HG02798 (cell line): ENCODE results near the gene TSEN54.
"Not testable (repeated sequence)": the region's sequence is repeated elsewhere in the genome, so short reads cannot be mapped to it uniquely, and the experiment has no call there.

Experiments
- ATAC-seq: cut with Tn5 transposase; IDR thresholded peaks from one replicate; pipeline ENCODE4 v1.9.1; 2021; ENCODE audit warnings: mild to moderate bottlenecking; ENCODE audit not compliant: unreplicated experiment, poor library complexity

The TSEN54 gene

DNA sequence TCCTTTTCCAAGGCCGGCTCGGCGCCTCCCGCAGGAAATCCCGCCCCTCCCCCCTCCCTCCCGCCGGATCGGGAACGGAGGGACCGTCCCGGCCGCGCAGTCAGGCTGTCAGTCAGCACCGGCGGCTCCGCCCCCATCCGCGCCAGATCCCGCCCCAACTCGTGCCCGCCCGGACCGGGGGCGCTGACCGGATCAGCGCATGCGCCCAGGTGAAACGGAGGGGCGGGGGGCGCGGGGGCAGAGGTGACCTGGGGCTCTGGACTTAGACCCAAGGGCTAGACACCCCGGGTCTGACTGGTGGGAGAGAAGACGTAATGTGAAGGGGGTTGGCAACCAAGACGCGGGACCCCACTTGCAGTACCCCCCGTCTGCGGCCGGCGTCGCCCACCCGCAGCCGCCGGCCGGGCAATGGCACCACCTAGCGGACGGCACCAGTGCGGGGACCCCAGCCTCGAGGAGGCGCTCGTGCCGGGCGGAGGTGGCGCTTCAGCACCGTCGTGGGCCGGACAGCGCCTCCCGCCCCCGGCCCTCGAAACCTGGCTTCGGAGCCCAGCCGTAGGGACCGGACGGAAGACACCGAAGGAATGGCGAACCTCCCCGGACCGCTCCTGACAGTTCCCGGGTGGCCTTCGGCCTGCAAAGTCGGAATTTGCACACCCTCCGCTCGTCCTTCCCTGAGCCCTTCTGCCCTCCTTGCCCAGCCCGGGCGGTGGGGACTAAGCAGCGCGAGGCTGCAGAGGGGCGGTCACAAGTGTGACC, 653 bp upstream of the TSEN54 start, which contains the start of gene CASKIN2:
TSS of gene CASKIN2 (minus strand) at position 42 of the 759 bp plus-strand sequence. CDS start 1,733 bp downstream, outside the sequence.
- ATAC-seq: peak; percentile 39

DNA sequence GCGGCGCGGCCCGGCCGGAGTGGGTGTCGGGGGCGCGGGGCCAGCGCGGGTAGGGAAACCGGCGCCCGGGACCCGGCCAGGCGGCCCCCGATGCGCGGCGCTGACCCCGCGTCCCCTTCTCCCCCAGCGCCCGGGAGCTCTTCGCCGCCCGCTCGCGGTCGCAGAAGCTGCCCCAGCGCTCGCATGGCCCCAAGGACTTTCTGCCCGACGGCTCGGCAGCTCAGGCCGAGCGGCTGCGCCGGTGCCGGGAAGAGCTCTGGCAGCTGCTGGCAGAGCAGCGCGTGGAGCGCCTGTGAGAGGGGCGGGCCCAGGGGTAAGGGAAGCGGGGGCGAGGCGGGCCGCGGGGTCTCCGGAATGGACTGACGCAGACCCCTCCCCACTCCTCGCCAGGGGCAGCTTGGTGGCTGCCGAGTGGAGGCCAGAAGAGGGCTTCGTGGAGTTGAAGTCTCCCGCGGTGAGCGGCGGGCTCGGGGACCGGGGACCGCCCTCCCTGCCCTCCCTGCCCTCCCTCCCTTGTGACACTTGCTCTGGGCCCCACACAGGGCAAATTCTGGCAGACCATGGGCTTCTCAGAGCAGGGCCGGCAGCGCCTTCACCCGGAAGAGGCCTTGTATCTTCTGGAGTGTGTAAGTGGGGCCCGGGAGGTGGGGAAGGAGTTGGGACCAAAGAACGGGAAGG, 430 bp downstream of the TSEN54 start:
- ATAC-seq: peak; percentile 25

DNA sequence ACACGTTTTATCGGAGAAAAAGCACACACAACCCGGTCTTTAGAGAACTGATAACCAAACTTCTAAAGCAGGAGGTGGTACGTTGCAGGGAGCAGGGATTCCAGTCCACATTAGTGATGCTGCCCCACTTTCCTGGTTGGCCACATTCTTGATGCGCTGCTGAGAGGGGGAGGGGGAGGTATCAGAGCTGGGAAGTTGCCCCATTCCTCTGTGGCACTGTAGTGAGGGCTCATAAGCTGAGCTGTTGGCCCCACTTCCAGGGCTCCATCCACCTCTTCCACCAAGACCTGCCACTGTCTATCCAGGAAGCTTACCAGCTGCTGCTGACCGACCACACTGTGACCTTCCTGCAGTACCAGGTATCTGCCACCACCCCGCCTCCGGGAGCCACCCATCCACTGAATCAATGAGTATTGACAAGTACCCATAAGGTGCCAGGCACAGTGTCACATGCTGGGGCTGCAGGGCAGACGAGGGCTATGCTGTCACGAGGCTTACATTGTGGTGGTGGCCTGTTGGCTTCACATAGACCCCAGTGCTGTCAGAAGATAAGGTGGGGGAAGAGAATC, 1.1 kb downstream of the TSEN54 start:
- ATAC-seq: no peak

DNA sequence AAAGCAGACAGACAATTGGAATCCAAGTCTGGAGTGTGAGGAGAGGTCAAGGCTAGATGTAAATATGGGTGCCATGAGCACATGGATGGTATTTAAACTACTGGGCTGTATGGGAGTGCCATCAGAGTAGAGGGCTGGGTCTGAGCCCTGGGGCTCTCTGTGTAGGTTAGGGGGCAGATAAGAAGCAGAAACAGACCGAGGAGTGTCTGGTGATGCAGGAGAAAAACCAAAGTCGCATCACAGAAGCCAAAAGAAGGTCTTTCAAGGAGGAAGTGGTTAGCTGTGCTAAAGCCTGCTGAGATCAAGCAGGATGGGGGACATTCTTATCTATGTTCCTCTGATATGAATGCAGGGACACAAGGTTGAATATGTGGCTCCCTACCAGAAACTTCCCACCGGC, 1.9 kb downstream of the TSEN54 start:
- no peak for ATAC-seq

DNA sequence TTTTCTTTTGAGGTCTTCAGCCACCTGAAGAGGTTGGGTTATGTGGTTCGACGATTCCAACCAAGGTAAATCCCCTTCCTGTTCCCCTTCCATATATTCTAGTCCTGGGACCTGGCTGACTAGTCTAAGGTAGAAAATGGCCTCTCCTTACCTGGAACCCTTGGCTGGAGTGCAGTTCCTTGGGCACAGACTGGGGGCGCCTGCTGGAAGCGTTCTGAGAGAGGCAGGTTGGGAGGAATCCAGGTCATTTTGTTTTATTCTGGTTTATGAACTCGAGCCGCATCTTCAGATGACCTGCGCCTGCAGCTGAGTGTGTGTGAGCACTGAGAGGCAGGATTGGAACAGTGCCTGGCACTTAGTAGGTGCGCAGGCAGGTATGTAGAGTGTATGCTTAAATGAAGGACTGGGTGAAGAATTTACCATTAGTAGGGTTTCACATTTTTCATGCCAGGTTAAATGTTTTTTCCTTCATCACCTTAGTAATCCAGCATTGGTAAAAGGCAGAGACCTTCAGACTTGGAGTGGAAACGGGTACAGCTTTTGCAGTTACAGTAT, 2.7 kb downstream of the TSEN54 start:
- ATAC-seq: no peak

DNA sequence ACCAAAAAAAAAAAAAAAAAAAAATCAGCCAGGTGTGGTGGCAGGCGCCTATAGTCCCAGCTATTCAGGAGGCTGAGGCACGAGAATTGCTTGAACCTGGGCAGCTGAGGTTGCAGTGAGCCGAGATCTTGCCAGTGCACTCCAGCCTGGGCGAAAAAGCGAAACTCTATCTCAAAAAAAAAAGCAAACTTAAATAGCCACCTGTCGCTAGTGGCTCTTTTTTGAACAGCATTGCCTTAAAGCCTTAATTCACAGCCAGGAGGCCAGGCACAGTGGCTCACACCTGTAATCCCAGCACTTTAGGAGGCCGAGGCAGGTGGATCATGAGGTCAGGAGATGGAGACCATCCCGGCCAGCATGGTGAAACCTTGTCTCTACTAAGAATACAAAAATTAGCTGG, 4.1 kb downstream of the TSEN54 start:
- ATAC-seq: not testable (repeated sequence)

DNA sequence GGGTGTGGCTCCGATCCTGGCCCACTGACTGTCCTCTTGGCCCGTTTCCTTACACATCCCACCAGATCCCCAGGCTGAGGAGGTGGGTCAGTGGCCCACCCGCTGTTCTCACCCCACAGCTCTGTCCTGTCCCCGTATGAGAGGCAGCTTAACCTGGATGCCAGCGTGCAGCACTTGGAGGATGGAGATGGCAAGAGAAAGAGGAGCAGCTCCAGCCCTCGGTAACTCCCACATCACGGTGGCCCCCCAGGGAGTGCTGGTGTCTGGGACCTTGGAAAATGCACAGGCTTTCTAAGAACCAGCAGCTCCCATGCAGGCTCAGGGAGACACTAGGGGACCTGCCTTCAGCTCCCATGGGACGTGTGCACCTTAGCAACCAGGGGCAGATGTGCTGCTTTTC, 5.0 kb downstream of the TSEN54 start:
- no peak for ATAC-seq

DNA sequence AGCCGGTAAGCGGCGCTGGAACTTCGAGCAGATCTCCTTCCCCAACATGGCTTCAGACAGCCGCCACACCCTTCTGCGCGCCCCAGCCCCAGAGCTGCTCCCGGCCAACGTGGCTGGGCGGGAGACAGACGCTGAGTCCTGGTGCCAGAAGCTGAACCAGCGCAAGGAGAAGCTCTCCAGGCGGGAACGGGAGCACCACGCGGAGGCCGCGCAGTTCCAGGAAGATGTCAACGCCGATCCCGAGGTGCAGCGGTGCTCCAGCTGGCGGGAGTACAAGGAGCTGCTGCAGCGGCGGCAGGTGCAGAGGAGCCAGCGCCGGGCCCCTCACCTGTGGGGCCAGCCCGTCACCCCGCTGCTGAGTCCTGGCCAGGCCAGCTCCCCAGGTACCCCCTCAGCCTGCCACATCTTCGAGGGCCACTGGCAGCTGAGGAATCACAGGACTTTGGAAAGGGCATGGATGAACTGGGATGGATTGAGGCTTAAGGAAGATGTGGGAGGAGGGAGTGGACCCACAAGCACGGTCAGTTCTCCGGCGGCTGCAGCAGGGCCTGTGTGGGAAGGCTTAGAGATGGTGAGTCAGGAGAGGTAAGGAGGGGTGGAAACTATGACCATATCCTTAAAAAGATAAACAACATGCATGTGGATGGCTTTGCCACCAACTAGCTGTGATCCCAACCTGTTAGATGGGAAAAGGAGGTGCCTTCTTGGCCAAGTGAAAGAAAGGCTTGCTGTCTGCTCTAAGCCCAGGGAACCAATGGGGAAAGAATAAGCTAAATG, 5.8 kb downstream of the TSEN54 start:
- ATAC-seq: no peak

DNA sequence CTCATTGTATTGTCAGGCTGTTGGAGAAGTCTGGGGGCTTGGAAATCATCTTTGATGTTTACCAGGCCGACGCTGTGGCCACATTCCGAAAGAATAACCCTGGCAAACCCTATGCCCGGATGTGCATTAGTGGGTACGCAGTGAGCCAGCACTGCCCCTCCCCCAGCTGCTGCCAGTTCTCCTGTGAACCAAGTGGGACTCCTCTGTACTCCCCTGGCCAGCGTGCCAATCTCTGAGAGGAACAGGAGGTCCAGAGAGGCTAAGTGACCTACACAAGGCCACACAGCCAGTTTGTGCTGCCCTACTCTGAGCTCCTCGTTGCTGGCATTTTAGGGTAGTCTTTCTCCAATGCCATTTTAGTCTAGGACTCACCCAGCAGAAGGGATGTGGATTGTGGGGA, 7.3 kb downstream of the TSEN54 start:
- ATAC-seq: no peak

DNA sequence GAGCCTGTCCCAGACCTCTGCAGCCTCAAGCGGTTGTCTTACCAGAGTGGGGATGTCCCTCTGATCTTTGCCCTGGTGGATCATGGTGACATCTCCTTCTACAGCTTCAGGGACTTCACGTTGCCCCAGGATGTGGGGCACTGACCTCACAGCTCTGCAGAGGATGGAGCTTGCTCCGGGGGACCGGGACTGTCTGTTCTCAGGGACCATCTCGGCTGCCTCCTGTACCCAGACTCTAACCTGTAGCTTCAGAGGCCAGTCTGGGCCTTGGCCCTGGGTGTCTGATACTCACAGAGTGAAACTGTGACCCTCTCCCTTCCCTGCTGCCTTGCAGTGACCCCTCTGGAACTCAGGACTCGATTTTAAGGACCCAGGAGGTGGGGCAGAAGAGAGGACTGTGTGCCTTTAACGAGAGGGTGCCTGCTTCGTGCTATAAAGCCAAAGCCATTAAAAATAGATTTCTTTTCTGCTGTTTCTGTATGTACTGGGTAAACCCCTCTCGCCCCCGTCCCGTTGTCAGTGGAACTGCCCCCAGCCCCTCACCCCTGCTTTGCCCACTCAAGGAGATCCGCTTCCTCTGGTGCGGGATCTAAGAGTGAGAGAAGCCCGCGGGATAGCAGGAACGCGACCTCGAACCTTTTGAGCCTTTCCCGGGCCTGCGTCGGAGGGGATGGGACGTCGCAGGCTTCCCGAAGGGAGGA, 8.1 kb downstream of the TSEN54 start:
- no peak for ATAC-seq

DNA sequence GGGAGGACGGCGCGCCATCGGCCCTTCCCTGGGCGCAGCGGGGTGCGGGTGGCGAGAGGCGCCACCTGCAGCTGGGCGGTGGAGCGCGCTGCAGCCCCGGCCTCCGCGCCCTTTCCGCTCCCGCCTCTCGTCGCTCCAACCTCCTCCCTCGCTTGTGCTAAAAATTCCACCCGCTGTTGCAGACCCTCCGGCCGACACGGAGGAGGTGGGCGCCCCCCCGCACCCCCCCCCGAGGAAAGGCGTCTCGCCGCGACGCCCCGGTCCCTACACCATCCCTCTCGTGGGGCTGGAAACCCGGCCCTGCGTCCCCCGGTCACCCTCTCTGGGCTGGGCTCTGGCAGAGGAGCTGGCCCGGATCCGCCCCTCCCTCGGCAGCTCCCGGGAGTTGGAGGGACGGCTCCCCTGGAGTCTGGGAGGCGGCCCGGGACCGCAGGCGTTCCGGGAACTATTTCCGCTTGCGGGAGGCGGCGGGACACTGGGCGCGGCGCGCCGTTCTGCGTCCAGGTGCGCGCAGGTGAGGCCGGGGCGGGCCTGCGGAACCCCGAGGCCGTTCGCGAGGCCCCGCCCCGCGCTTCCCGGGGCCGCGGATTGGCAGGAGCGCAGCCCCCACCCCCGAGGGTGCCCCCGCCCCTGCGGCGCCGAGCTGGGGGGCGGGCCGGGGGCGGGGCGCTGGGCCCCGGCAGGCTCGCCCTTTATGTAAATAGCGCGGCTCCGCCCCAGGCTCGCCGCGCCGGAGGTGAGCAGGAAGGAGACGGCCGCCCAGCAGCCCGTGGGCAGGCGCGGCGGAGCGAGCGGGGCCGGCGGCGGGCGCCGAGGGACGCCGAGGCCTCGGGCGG, 8.9 kb downstream of the TSEN54 start, which contains the start of gene LLGL2:
TSS of gene LLGL2 (plus strand) at position 728 of the 836 bp plus-strand sequence. CDS start 17,730 bp downstream, outside the sequence.
- ATAC-seq: peak; percentile 88

DNA sequence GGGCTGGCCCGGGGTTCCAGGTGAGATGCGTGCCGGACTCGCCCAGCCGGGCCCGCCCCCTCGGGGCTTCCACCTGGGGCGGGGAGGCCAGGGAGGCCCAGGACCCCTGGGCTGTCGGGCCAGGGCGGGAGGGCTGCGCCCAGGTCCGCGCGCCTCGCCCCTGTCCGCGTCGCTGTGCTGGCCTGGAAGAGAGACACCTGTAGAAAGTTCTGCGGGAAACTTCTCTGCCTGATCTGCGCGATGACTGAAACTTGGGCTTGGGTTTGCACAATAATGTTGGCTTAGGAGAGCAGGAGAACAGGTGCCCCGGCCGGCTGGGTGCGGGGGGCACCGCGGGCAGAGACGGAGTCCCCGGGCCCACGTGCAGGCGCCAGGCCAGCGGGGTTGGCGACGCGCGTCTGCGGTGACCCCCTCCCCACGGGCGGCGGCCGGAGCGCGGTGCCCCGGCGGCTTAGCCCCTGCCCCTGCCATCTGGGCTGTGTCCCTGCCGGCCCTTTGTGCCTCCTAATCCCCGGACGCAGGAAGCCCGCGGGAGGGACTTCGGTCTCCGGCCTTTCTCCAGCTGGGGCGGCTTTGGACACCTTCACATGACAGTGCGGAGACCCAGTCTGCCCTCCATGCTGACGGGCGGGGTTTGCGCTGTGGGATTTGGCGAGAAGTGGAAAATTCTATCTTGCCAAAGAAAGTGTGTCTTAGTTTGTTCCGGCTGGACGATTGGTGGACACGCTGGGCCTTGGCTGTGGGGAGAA, 9.7 kb downstream of the TSEN54 start:
- ATAC-seq: no peak

DNA sequence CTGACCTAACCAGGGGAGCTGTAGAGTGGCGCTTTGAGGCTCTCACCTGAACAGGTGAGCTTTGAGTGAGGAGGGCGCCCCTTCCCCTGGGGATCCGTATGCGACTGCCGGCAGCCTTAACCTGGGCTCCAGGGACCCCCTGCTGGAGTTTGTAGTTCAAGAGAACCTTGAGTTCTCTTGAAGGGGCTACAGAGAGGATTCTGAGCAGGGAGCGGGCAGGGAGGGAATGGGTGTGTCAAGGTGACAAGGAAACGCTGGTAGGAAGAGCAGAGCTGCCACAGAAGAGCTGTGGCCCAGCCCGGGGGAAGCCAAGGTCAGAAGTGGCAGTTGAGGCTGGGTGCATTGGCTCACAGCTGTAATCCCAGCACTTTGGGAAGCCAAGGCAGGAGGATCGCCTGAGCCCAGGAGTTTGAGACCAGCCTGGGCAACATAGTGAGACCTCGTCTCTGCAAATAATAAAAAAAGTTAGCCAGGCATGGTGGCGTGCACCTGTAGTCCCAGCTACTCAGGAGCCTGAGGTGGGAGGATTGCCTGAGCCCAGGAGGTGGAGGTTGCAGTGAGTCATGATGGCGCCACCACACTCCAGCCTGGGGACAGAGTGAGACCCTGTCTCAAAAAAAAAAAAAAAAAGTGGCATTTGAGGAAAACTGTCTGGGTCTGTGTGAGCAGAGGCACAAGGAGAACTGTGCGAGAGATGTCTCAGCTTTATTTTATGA, 10.4 kb downstream of the TSEN54 start:
- ATAC-seq: no peak

DNA sequence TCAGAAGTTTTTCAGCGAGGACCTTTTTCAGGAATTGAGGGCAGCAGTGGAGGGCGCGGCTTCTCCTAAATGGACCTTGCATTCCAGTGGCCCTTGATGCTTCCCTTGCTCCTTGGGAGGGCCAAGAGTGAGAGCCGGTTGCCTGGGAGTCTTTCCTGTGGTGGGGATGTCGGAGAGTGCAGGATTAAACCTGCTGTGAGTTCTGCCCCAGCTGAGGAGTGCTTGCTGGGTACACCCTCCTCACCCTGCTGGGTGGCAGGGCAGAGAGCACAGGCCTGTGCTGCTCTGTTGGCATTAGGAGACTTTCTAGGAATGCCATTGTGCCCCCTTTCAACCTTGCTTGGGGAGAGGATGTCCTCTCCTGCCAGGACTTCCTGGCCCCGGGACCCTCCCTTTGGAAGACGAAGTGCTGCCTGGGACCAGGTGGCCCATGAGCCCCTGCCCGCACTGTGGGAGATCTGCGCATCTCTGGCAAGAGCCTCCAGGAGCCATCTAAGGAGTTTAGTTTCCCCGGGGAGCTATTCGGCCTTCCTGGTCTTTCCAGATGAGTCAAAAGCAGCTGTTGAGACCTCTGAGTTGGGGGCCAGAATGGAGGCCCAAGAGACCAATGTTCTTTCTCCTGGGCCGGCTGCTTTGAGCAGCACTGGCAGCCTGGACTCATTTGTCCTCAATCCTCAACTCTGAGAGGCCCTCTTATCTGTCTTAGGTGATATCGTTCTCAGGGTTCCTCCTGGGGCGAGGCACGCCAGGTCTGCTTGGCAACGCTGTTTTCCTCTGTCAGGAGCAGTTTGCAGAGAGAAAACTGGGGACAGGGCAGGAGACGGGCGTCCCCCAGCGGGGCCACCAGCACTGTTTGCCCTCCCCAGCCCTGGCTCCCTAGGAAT, 14.8 kb downstream of the TSEN54 start:
- no peak for ATAC-seq

DNA sequence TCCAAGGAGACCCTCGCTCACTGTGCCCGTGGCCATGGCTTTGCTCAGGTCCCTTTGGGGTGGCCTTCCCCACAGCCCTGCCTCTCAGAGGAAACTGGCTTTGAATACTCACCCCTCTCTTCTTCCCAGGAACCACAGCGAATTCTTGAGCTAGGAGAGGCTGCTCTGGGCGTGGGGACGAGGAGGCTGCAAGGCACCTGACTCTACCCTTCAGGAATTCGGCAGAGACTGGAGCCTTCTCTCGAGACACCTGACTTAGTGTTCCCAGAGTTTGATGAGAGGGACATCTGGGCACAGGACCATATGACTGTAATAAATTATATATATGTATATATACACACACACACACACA, 15.4 kb downstream of the TSEN54 start:
- no peak for ATAC-seq

DNA sequence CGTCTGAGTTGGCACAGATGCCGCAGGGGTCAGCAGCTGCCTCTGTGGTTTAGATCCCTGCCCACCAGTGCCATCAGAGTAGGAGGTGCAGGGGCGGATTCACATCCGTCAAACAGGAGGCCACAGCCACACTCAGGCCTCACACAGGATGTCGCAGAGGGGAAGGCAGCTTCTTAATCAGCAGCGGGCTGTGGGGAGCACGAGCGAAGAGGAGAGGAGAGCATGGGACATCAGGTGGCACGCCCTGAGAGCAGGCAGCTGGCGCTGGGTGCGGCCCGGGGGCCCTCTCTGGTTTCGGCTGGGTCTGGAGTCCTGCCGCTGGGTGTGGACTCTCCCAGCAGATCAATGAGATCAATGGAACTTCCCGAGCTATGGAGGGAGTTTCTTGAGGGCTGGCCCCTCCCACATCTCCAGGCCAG, 18.8 kb downstream of the TSEN54 start:
- no peak for ATAC-seq

DNA sequence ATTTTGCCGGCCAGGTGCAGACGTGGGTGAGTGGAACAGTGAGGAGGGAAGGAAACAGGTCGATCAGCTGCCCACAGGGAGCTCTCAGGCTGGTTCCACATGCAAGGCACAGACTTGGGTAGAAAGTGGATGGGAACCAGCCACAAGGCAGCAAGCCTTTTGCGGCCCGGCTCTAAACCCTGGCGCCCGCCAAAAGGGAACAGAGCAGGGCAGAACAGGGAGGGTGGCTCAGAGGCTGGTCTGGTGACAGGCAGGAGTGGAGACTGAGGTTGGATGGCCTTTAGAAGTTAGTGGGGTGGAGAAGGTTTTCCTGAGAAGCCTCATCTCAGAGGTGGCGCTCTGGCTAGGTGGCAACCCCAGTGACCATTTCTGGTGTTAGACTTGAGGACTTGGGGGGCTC, 19.5 kb downstream of the TSEN54 start:
- ATAC-seq: no peak
